Measurements from ENCODE around the gene OR10W1. TPM values are rescaled to one million over a fixed set of nuclear protein-coding genes. Genes with fewer than 3 reads are reported as not detected.
A peak's percentile ranks its signal among the peaks of the same experiment; 100 is the strongest.

The OR10W1 gene
- not detected for total RNA-seq

- no peaks in the 10 kb centered on the region for H3K36me3 ChIP-seq
- 88 to 93% methylated on average over 2 of the region's 2 CpGs for whole genome bisulfite sequencing, 2 donors
- H3K9me3 ChIP-seq, result no peaks in the 10 kb centered on the region
- TF ChIP-seq, protein P1, sequence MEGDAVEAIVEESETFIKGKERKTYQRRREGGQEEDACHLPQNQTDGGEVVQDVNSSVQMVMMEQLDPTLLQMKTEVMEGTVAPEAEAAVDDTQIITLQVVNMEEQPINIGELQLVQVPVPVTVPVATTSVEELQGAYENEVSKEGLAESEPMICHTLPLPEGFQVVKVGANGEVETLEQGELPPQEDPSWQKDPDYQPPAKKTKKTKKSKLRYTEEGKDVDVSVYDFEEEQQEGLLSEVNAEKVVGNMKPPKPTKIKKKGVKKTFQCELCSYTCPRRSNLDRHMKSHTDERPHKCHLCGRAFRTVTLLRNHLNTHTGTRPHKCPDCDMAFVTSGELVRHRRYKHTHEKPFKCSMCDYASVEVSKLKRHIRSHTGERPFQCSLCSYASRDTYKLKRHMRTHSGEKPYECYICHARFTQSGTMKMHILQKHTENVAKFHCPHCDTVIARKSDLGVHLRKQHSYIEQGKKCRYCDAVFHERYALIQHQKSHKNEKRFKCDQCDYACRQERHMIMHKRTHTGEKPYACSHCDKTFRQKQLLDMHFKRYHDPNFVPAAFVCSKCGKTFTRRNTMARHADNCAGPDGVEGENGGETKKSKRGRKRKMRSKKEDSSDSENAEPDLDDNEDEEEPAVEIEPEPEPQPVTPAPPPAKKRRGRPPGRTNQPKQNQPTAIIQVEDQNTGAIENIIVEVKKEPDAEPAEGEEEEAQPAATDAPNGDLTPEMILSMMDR (IDR thresholded peaks at IDR 0.05), result no peak
- TF ChIP-seq POLR2AphosphoS5 (IDR thresholded peaks at IDR 0.05), result no peak
- no peak for TF ChIP-seq POLR2A (IDR thresholded peaks at IDR 0.05)
- TF ChIP-seq EP300 (IDR thresholded peaks at IDR 0.05), result no peak
- no peak for ATAC-seq (ENCODE audit: low FRiP score in 2 of 2)
- H3K27ac ChIP-seq, result no peak within 1 kb of the TSS
- no peak within 1 kb of the TSS for H3K4me3 ChIP-seq
- no peak for DNase-seq
- H3K4me1 ChIP-seq, result no peaks in the 10 kb centered on the region
- no peaks in the 10 kb centered on the region for H3K27me3 ChIP-seq
Measured at GRCh38 chr11:58268142-58268541, at the start of gene OR10W1. Gene OR10W1, minus strand, starts transcription at chr11:58268260. Its CDS starts 402 bp downstream, at chr11:58267858.

GRCh38 chr11:58316142-58316541 lies 48.1 kb upstream of the OR10W1 start:
- no peak overlapping the region for H3K4me3 ChIP-seq
- no peaks in the 10 kb centered on the region for H3K9me3 ChIP-seq
- H3K4me1 ChIP-seq, result no peaks in the 10 kb centered on the region
- H3K27me3 ChIP-seq, result no peaks in the 10 kb centered on the region
- ATAC-seq (ENCODE audit: low FRiP score in 2 of 2) (no peak), DNase-seq (no peak)
- 73 to 78% methylated on average over 2 of the region's 2 CpGs for WGBS, 2 donors
- H3K36me3 ChIP-seq, result no peaks in the 10 kb centered on the region
- TF ChIP-seq, protein P1 (IDR thresholded peaks at IDR 0.05), result no peak
- TF ChIP-seq POLR2A (IDR thresholded peaks at IDR 0.05) (no peak), EP300 (IDR thresholded peaks at IDR 0.05) (no peak), POLR2AphosphoS5 (IDR thresholded peaks at IDR 0.05) (no peak)
- H3K27ac ChIP-seq, result no peak overlapping the region

DNA sequence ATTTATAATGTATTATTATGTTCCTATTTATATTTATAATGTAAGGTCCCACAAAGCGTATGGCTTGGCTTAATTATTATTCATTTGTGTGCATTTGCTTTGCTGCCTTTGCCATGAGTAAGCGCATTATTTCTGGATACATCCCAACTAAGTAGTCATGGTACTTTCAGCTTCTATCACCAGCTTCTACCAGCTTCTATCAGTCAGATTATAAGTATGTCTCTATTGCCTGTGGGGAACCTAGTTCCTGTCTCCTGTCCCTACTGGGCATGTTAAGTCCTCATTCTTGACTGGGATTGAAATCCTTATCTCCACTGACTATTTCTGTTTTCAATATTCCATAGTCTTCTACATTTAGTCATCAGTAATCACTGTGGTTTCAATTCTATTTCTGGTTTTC lies 33.5 kb upstream of the OR10W1 start:
- TF ChIP-seq POLR2AphosphoS5 (IDR thresholded peaks at IDR 0.05) (no peak), POLR2A (IDR thresholded peaks at IDR 0.05) (no peak), EP300 (IDR thresholded peaks at IDR 0.05) (no peak)
- H3K27ac ChIP-seq, result no peak overlapping the region
- 92 to 98% methylated on average over 2 of the region's 2 CpGs for whole genome bisulfite sequencing, 2 donors
- H3K27me3 ChIP-seq, result no peaks in the 10 kb centered on the region
- no peaks in the 10 kb centered on the region for H3K4me1 ChIP-seq
- H3K4me3 ChIP-seq, result no peak overlapping the region
- H3K9me3 ChIP-seq, result no peaks in the 10 kb centered on the region
- DNase-seq (no peak), ATAC-seq (ENCODE audit: low FRiP score in 2 of 2) (no peak)
- no peaks in the 10 kb centered on the region for H3K36me3 ChIP-seq

- Histone ChIP-seq H3K36me3 (no peaks in the 10 kb centered on the region), H3K4me3 (no peak overlapping the region), H3K4me1 (no peaks in the 10 kb centered on the region), H3K9me3 (no peaks in the 10 kb centered on the region), H3K27ac (no peak overlapping the region), H3K27me3 (no peaks in the 10 kb centered on the region)
- WGBS, 2 donors, result 76 to 94% methylated on average over 21 of the region's 21 CpGs
- TF ChIP-seq, protein P1 (IDR thresholded peaks at IDR 0.05), result no peak
- TF ChIP-seq POLR2A (IDR thresholded peaks at IDR 0.05) (no peak), EP300 (IDR thresholded peaks at IDR 0.05) (no peak), POLR2AphosphoS5 (IDR thresholded peaks at IDR 0.05) (no peak)
- peak in 1 of 2 donors; percentile 54 for DNase-seq
- ATAC-seq (ENCODE audit: low FRiP score in 2 of 2), result no peak
Measured at GRCh38 chr11:58292017-58292416, 24.0 kb upstream of the OR10W1 start.

GRCh38 chr11:58289266-58289665 lies 21.2 kb upstream of the OR10W1 start:
- TF ChIP-seq POLR2AphosphoS5 (IDR thresholded peaks at IDR 0.05) (no peak), POLR2A (IDR thresholded peaks at IDR 0.05) (no peak), EP300 (IDR thresholded peaks at IDR 0.05) (no peak)
- TF ChIP-seq, protein P1 (IDR thresholded peaks at IDR 0.05), result no peak

More at GRCh38 chr11:58289266-58289665, 21.2 kb upstream of the OR10W1 start:
- Histone ChIP-seq H3K27me3 (no peaks in the 10 kb centered on the region), H3K4me3 (no peak overlapping the region), H3K4me1 (no peaks in the 10 kb centered on the region), H3K9me3 (no peaks in the 10 kb centered on the region), H3K27ac (no peak overlapping the region), H3K36me3 (no peaks in the 10 kb centered on the region)
- ATAC-seq (ENCODE audit: low FRiP score in 2 of 2) (no peak), DNase-seq (no peak)
- WGBS, 2 donors, result 65 to 76% methylated on average over 4 of the region's 4 CpGs
